Inflammatory macrophage (primary cell): Measurements from ENCODE around the gene SELENON.

Experiments used
- DNase-seq, 2 donors: peaks; one replicate each; pipeline ENCODE4 v3.0.0-alpha.2; 2020 to 2022

Gene SELENON

GRCh38 chr1:25770541-25771220 lies 29.3 kb upstream of the SELENON start:
- no peak for DNase-seq

GRCh38 chr1:25771221-25772114 lies 28.5 kb upstream of the SELENON start:
- no peak for DNase-seq

GRCh38 chr1:25772164-25772563 lies 27.8 kb upstream of the SELENON start:
- no peak for DNase-seq

- no peak for DNase-seq
These were observed 27.2 kb upstream of the SELENON start for GRCh38 chr1:25772692-25773245.

GRCh38 chr1:25773441-25774125 lies 26.4 kb upstream of the SELENON start:
- no peak for DNase-seq

GRCh38 chr1:25774206-25774803 lies 25.7 kb upstream of the SELENON start:
- no peak for DNase-seq

- no peak for DNase-seq
These were observed 24.8 kb upstream of the SELENON start for GRCh38 chr1:25774921-25775771.

- no peak for DNase-seq
These were observed 20.6 kb upstream of the SELENON start for GRCh38 chr1:25779388-25779787.

GRCh38 chr1:25779894-25780293 lies 20.1 kb upstream of the SELENON start:
- DNase-seq = no peak

GRCh38 chr1:25780318-25781129 lies 19.5 kb upstream of the SELENON start:
- no peak for DNase-seq

GRCh38 chr1:25781130-25781433 lies 18.9 kb upstream of the SELENON start:
- DNase-seq = no peak

GRCh38 chr1:25782608-25783201 lies 17.3 kb upstream of the SELENON start:
- DNase-seq = no peak

- no peak for DNase-seq
These were observed 15.4 kb upstream of the SELENON start for GRCh38 chr1:25784575-25785051.

- DNase-seq = no peak
These were observed 14.5 kb upstream of the SELENON start for GRCh38 chr1:25785333-25786067.

- no peak for DNase-seq
These were observed 12.9 kb upstream of the SELENON start for GRCh38 chr1:25786887-25787759.

- no peak for DNase-seq
These were observed 12.2 kb upstream of the SELENON start for GRCh38 chr1:25787760-25788166.

- no peak for DNase-seq
These were observed 9.5 kb upstream of the SELENON start for GRCh38 chr1:25790472-25790871.

- no peak for DNase-seq
These were observed 7.9 kb upstream of the SELENON start for GRCh38 chr1:25792115-25792514.
